GM12878 (cell line): Measurements from ENCODE around the gene GHRH. TPM values are rescaled to one million over a fixed set of nuclear protein-coding genes. Genes with fewer than 3 reads are reported as not detected.

Source experiments
- ATAC-seq: fragments of 200-7000 bp; cut with Tn5 transposase; 3 replicates; pipeline ENCODE4 v1.9.1; 2020; ENCODE audit warnings: mild to moderate bottlenecking, moderate library complexity
- BruUV-seq: library from RNA; stranded (reverse); fragments of 400-500 nt; replicated peaks from 2 replicates; lab custom pipeline; 2021; lab: Mats Ljungman, UMichigan
- CTCF ChIA-PET: fragments of 300-600 bp; sonication (Branson Sonifier 250); formaldehyde crosslinking; extraction: SDS; loops from one replicate; lab custom pipeline; 2021; ENCODE audit warnings: inconsistent platforms; lab: Yijun Ruan, JAX
- POLR2A ChIA-PET: fragments of 350-600 bp; formaldehyde crosslinking; extraction: SDS; loops from one replicate; lab custom pipeline; 2021; ENCODE audit warnings: inconsistent platforms; lab: Charles Lee
- RAD21 ChIA-PET: fragments of 300-600 bp; sonication (Branson Sonifier 250); formaldehyde crosslinking; loops from one replicate; lab custom pipeline; 2023; ENCODE audit warnings: antibody characterized with exemption; ENCODE audit not compliant: unreplicated experiment; lab: Charles Lee
- SMC1A ChIA-PET: fragments of 300-600 bp; sonication (Branson Sonifier 250); formaldehyde crosslinking; loops from one replicate; lab custom pipeline; 2023; ENCODE audit not compliant: unreplicated experiment, uncharacterized antibody; lab: Charles Lee
- DNase-seq: peaks from one replicate; pipeline ENCODE4 v3.0.0-alpha.2; 2011; ENCODE audit warnings: low read depth, low spot score
- FAIRE-seq: peaks from 3 replicates; lab custom pipeline; 2011; peaks lifted over from hg19 to GRCh38; lab: Jason Lieb, UNC
- H2AFZ ChIP-seq: 2 replicates; pipeline ENCODE4 v1.6.0; 2011; ENCODE audit warnings: low read depth, low read length, control low read depth; ENCODE audit not compliant: control insufficient read depth
- H3K27ac ChIP-seq: 2 replicates; pipeline ENCODE4 v1.5.1; 2011; ENCODE audit warnings: control low read depth; ENCODE audit not compliant: control insufficient read depth, insufficient read depth
- H3K27me3 ChIP-seq, 2 experiments: replicated peaks in 1 of 2; 2 replicates each; pipeline versions ENCODE4 v1.6.0 to v1.6.1; 2011; ENCODE audit warnings: low read length in 1 of 2; ENCODE audit not compliant: control insufficient read depth in 2 of 2, insufficient read depth in 2 of 2
- H3K36me3 ChIP-seq, 2 experiments: 2 replicates each; pipeline ENCODE4 v1.5.1; 2011; ENCODE audit warnings: low read length in 1 of 2; ENCODE audit not compliant: control insufficient read depth in 2 of 2, insufficient read depth in 2 of 2
- H3K4me1 ChIP-seq: 2 replicates; pipeline ENCODE4 v1.6.1; 2011; ENCODE audit warnings: mild to moderate bottlenecking, low read length, moderate library complexity, mixed read lengths; ENCODE audit not compliant: control insufficient read depth, insufficient read depth
- H3K4me2 ChIP-seq: 2 replicates; pipeline ENCODE4 v1.6.0; 2011; ENCODE audit warnings: control low read depth; ENCODE audit not compliant: control insufficient read depth, insufficient read depth
- H3K4me3 ChIP-seq: fragments of 200-600 bp; sonication (generic); 2 replicates; pipeline ENCODE4 v1.5.1; 2016
- H3K79me2 ChIP-seq: 2 replicates; pipeline ENCODE4 v1.6.0; 2011; ENCODE audit warnings: low read length; ENCODE audit not compliant: control insufficient read depth, insufficient read depth
- H3K9ac ChIP-seq: 2 replicates; pipeline ENCODE4 v1.8.0; 2011; ENCODE audit warnings: low read length, control low read depth, mixed read lengths; ENCODE audit not compliant: control insufficient read depth, insufficient read depth
- H3K9me3 ChIP-seq: replicated peaks from 3 replicates; pipeline ENCODE4 v1.5.1; 2011; ENCODE audit warnings: mild to moderate bottlenecking, low read length; ENCODE audit not compliant: control insufficient read depth, insufficient read depth
- H4K20me1 ChIP-seq: 2 replicates; pipeline ENCODE4 v1.6.0; 2011; ENCODE audit not compliant: control insufficient read depth, insufficient read depth
- CBX3 ChIP-seq: fragments of 200-600 bp; sonication (generic); IDR thresholded peaks from 2 replicates; pipeline ENCODE4 v1.6.1; 2016; ENCODE audit warnings: low read depth, borderline replicate concordance
- CHD2 ChIP-seq: IDR thresholded peaks from 2 replicates; pipeline ENCODE4 v1.6.1; 2011; ENCODE audit warnings: low read depth, low read length, improper control_type of control experiment, borderline replicate concordance
- ESRRA ChIP-seq: IDR thresholded peaks from 2 replicates; pipeline ENCODE4 v1.6.1; 2012; ENCODE audit warnings: mild to moderate bottlenecking, low read length, improper control_type of control experiment
- HCFC1 ChIP-seq: fragments of 150-350 bp; IDR thresholded peaks from 2 replicates; pipeline ENCODE4 v1.6.1; 2014; ENCODE audit warnings: low read length
- KAT2A ChIP-seq: conservative IDR thresholded peaks from 2 replicates; pipeline ENCODE4 v1.6.1; 2011; ENCODE audit warnings: low read depth, low read length; ENCODE audit not compliant: control insufficient read depth
- MEF2A ChIP-seq: IDR thresholded peaks from 2 replicates; pipeline ENCODE4 v1.6.1; 2011; ENCODE audit warnings: low read depth, mild to moderate bottlenecking, low read length, moderate library complexity; ENCODE audit not compliant: insufficient read depth
- NRF1 ChIP-seq: conservative IDR thresholded peaks from 2 replicates; pipeline ENCODE4 v1.6.1; 2011; ENCODE audit warnings: mild to moderate bottlenecking, low read depth, low read length, improper control_type of control experiment
- PML ChIP-seq: IDR thresholded peaks from 2 replicates; pipeline ENCODE4 v1.6.1; 2012; ENCODE audit warnings: low read length, inconsistent platforms
- POLR2AphosphoS2 ChIP-seq: IDR thresholded peaks from 2 replicates; pipeline ENCODE4 v1.6.1; 2011; ENCODE audit warnings: low read depth, mild to moderate bottlenecking, low read length, improper control_type of control experiment, moderate library complexity
- YBX1 ChIP-seq: fragments of 450-650 bp; IDR thresholded peaks from 2 replicates; pipeline ENCODE4 v1.6.1; 2016; ENCODE audit warnings: antibody characterized with exemption
- ZNF24 ChIP-seq: fragments of 450-650 bp; IDR thresholded peaks from 2 replicates; pipeline ENCODE4 v1.6.1; 2017; ENCODE audit warnings: antibody characterized with exemption, mild to moderate bottlenecking
- ZNF687 ChIP-seq: fragments of 450-650 bp; IDR thresholded peaks from 2 replicates; pipeline ENCODE4 v1.6.1; 2017; ENCODE audit warnings: mild to moderate bottlenecking, moderate library complexity
- ZZZ3 ChIP-seq: IDR thresholded peaks from 2 replicates; pipeline ENCODE4 v1.6.1; 2011; ENCODE audit warnings: low read depth; ENCODE audit not compliant: control insufficient read depth, insufficient read length
- WGBS: methylation state at CpG from one replicate; pipeline ENCODE4 v1.1.6; 2016; ENCODE audit warnings: low lambda C conversion rate; ENCODE audit not compliant: insufficient replicate concordance, insufficient coverage; ENCODE audit errors: missing lambda C conversion rate; 5-methylcytosine and 5-hydroxymethylcytosine counted together
- in situ Hi-C: fragments of 300-500 bp; cut with MboI; formaldehyde crosslinking; loops from 9 replicates; pipeline ENCODE4 v1.14.3; 2018; ENCODE audit warnings: mixed read lengths
- intact Hi-C: fragments of 100-400 bp; cut with micrococcal nuclease; formaldehyde crosslinking; loops from one replicate; pipeline ENCODE4 v1.14.2; 2022; ENCODE audit not compliant: unreplicated experiment
- polyA plus RNA-seq, 11 experiments: library from polyadenylated mRNA; depleted of rRNA in 4 of 11; unstranded in 6 of 11; stranded (reverse) in 5 of 11; fragments of >200 nt; fragmentation: Nextera tagmentation in 4 of 11; fragmentation: Illumina TruSeq in 1 of 11; extraction: Ambion mirVana in 4 of 11; extraction: Trizol in 1 of 11; gene quantifications; 1 replicate in 1 of 11; 2 replicates in 10 of 11; pipeline versions ENCODE4 v1.2.1 to v1.2.3, GENCODE V29; 2011 to 2016; ENCODE audit warnings: inconsistent platforms in 2 of 11, missing spikeins in 2 of 11, low read depth in 1 of 11
- total RNA-seq, 4 experiments: library from RNA; depleted of rRNA in 3 of 4; stranded (reverse); fragments of >200 nt in 3 of 4; fragmentation: Illumina TruSeq in 1 of 4; extraction: Trizol in 1 of 4; gene quantifications; 2 replicates each; pipeline versions ENCODE4 v1.2.1 to v1.2.3, GENCODE V29; 2013 to 2021
- TF ChIP-seq, protein P1 (sequence below): fragments of 450-650 bp; IDR thresholded peaks from 2 replicates; pipeline ENCODE4 v1.6.1; 2016; ENCODE audit warnings: mild to moderate bottlenecking
- TF ChIP-seq, protein P2 (sequence below): fragments of 450-650 bp; IDR thresholded peaks from 2 replicates; pipeline ENCODE4 v1.6.1; 2018; ENCODE audit warnings: mild to moderate bottlenecking, low read depth, moderate library complexity; ENCODE audit not compliant: partially characterized antibody

The GHRH gene
- total and polyA plus RNA-seq, 10 of the 15 experiments (the other 5 are each of a cell fraction or from before 2014, with no cell fraction given) = not detected

- no peak for DNase-seq
Observed at GRCh38 chr20:37234254-37234581, 27.4 kb downstream of the GHRH start.

More at GRCh38 chr20:37234254-37234581, 27.4 kb downstream of the GHRH start:
- Histone ChIP-seq H3K27me3 (no peaks in the 10 kb centered on the region), H3K4me3 (no peak overlapping the region), H3K9me3 (no peaks in the 10 kb centered on the region), H3K27ac (no peak overlapping the region), H3K79me2 (no peaks in the 10 kb centered on the region), H3K4me1 (no peaks in the 10 kb centered on the region), H2AFZ (no peak overlapping the region), H4K20me1 (no peaks in the 10 kb centered on the region), H3K36me3 (peaks cover 44 to 58% of the 10 kb centered on the region in 2 experiments), H3K4me2 (no peak overlapping the region), H3K9ac (no peak overlapping the region)
- ChIA-PET RAD21 (no interaction called here), SMC1A (no interaction called here), POLR2A (no interaction called here), CTCF (no interaction called here)
- ATAC-seq = no peak
- no peak for TF ChIP-seq ZNF24
- no peak for TF ChIP-seq NRF1
- TF ChIP-seq PML = no peak
- TF ChIP-seq, protein P1, sequence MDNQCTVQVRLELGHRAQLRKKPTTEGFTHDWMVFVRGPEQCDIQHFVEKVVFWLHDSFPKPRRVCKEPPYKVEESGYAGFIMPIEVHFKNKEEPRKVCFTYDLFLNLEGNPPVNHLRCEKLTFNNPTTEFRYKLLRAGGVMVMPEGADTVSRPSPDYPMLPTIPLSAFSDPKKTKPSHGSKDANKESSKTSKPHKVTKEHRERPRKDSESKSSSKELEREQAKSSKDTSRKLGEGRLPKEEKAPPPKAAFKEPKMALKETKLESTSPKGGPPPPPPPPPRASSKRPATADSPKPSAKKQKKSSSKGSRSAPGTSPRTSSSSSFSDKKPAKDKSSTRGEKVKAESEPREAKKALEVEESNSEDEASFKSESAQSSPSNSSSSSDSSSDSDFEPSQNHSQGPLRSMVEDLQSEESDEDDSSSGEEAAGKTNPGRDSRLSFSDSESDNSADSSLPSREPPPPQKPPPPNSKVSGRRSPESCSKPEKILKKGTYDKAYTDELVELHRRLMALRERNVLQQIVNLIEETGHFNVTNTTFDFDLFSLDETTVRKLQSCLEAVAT = no peak
- TF ChIP-seq KAT2A = no peak
- no peak for TF ChIP-seq CBX3
- TF ChIP-seq CHD2 = no peak
- no peak for TF ChIP-seq MEF2A
- no peak for TF ChIP-seq ESRRA
- TF ChIP-seq YBX1 = no peak
- no peak for TF ChIP-seq ZZZ3
- TF ChIP-seq HCFC1 = no peak
- TF ChIP-seq, protein P2, sequence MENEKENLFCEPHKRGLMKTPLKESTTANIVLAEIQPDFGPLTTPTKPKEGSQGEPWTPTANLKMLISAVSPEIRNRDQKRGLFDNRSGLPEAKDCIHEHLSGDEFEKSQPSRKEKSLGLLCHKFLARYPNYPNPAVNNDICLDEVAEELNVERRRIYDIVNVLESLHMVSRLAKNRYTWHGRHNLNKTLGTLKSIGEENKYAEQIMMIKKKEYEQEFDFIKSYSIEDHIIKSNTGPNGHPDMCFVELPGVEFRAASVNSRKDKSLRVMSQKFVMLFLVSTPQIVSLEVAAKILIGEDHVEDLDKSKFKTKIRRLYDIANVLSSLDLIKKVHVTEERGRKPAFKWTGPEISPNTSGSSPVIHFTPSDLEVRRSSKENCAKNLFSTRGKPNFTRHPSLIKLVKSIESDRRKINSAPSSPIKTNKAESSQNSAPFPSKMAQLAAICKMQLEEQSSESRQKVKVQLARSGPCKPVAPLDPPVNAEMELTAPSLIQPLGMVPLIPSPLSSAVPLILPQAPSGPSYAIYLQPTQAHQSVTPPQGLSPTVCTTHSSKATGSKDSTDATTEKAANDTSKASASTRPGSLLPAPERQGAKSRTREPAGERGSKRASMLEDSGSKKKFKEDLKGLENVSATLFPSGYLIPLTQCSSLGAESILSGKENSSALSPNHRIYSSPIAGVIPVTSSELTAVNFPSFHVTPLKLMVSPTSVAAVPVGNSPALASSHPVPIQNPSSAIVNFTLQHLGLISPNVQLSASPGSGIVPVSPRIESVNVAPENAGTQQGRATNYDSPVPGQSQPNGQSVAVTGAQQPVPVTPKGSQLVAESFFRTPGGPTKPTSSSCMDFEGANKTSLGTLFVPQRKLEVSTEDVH = no peak
- TF ChIP-seq ZNF687 = no peak
- no peak for TF ChIP-seq POLR2AphosphoS2
- no TSS peak for BruUV-seq
- in situ Hi-C loops (no loop called here), intact Hi-C loops (no loop called here)
- WGBS = 90% methylated on average over 5 of the region's 5 CpGs
- FAIRE-seq = no peak
